GM12878 (cell line): ENCODE data around the gene LOXL3. TPM values are rescaled to one million over a fixed set of nuclear protein-coding genes. Genes with fewer than 3 reads are reported as not detected.
A peak's percentile ranks its signal among the peaks of the same experiment; 100 is the strongest.

Experiments
- ATAC-seq: fragments of 200-7000 bp; cut with Tn5 transposase; 3 replicates; pipeline ENCODE4 v1.9.1; 2020; ENCODE audit warnings: mild to moderate bottlenecking, moderate library complexity
- BruUV-seq: library from RNA; stranded (reverse); fragments of 400-500 nt; replicated peaks from 2 replicates; lab custom pipeline; 2021; lab: Mats Ljungman, UMichigan
- CTCF ChIA-PET: fragments of 300-600 bp; sonication (Branson Sonifier 250); formaldehyde crosslinking; extraction: SDS; loops from one replicate; lab custom pipeline; 2021; ENCODE audit warnings: inconsistent platforms; lab: Yijun Ruan, JAX
- POLR2A ChIA-PET: fragments of 350-600 bp; formaldehyde crosslinking; extraction: SDS; loops from one replicate; lab custom pipeline; 2021; ENCODE audit warnings: inconsistent platforms; lab: Charles Lee
- RAD21 ChIA-PET: fragments of 300-600 bp; sonication (Branson Sonifier 250); formaldehyde crosslinking; loops from one replicate; lab custom pipeline; 2023; ENCODE audit warnings: antibody characterized with exemption; ENCODE audit not compliant: unreplicated experiment; lab: Charles Lee
- SMC1A ChIA-PET: fragments of 300-600 bp; sonication (Branson Sonifier 250); formaldehyde crosslinking; loops from one replicate; lab custom pipeline; 2023; ENCODE audit not compliant: unreplicated experiment, uncharacterized antibody; lab: Charles Lee
- DNase-seq: peaks from one replicate; pipeline ENCODE4 v3.0.0-alpha.2; 2011; ENCODE audit warnings: low read depth, low spot score
- FAIRE-seq: peaks from 3 replicates; lab custom pipeline; 2011; peaks lifted over from hg19 to GRCh38; lab: Jason Lieb, UNC
- H2AFZ ChIP-seq: 2 replicates; pipeline ENCODE4 v1.6.0; 2011; ENCODE audit warnings: low read depth, low read length, control low read depth; ENCODE audit not compliant: control insufficient read depth
- H3K27ac ChIP-seq: 2 replicates; pipeline ENCODE4 v1.5.1; 2011; ENCODE audit warnings: control low read depth; ENCODE audit not compliant: control insufficient read depth, insufficient read depth
- H3K27me3 ChIP-seq, 2 experiments: replicated peaks in 1 of 2; 2 replicates each; pipeline versions ENCODE4 v1.6.0 to v1.6.1; 2011; ENCODE audit warnings: low read length in 1 of 2; ENCODE audit not compliant: control insufficient read depth in 2 of 2, insufficient read depth in 2 of 2
- H3K36me3 ChIP-seq, 2 experiments: 2 replicates each; pipeline ENCODE4 v1.5.1; 2011; ENCODE audit warnings: low read length in 1 of 2; ENCODE audit not compliant: control insufficient read depth in 2 of 2, insufficient read depth in 2 of 2
- H3K4me1 ChIP-seq: 2 replicates; pipeline ENCODE4 v1.6.1; 2011; ENCODE audit warnings: mild to moderate bottlenecking, low read length, moderate library complexity, mixed read lengths; ENCODE audit not compliant: control insufficient read depth, insufficient read depth
- H3K4me2 ChIP-seq: 2 replicates; pipeline ENCODE4 v1.6.0; 2011; ENCODE audit warnings: control low read depth; ENCODE audit not compliant: control insufficient read depth, insufficient read depth
- H3K4me3 ChIP-seq: fragments of 200-600 bp; sonication (generic); 2 replicates; pipeline ENCODE4 v1.5.1; 2016
- H3K79me2 ChIP-seq: 2 replicates; pipeline ENCODE4 v1.6.0; 2011; ENCODE audit warnings: low read length; ENCODE audit not compliant: control insufficient read depth, insufficient read depth
- H3K9ac ChIP-seq: 2 replicates; pipeline ENCODE4 v1.8.0; 2011; ENCODE audit warnings: low read length, control low read depth, mixed read lengths; ENCODE audit not compliant: control insufficient read depth, insufficient read depth
- H3K9me3 ChIP-seq: replicated peaks from 3 replicates; pipeline ENCODE4 v1.5.1; 2011; ENCODE audit warnings: mild to moderate bottlenecking, low read length; ENCODE audit not compliant: control insufficient read depth, insufficient read depth
- H4K20me1 ChIP-seq: 2 replicates; pipeline ENCODE4 v1.6.0; 2011; ENCODE audit not compliant: control insufficient read depth, insufficient read depth
- BMI1 ChIP-seq: fragments of 450-650 bp; IDR thresholded peaks from 2 replicates; pipeline ENCODE4 v1.6.1; 2016; ENCODE audit warnings: mild to moderate bottlenecking, moderate library complexity, borderline replicate concordance
- EP300 ChIP-seq, 2 experiments: fragments of 150-350 bp in 1 of 2; IDR thresholded peaks; 2 replicates each; pipeline ENCODE4 v1.6.1; 2011 to 2012; ENCODE audit warnings: low read depth in 2 of 2, low read length in 2 of 2, borderline replicate concordance in 1 of 2, improper control_type of control experiment in 1 of 2, inconsistent platforms in 1 of 2; ENCODE audit not compliant: control insufficient read depth in 1 of 2
- FOS ChIP-seq: IDR thresholded peaks from 3 replicates; pipeline ENCODE4 v1.6.1; 2011; ENCODE audit warnings: borderline replicate concordance; ENCODE audit not compliant: insufficient read length; ENCODE audit errors: extremely low read depth
- LARP7 ChIP-seq: fragments of 450-650 bp; IDR thresholded peaks from 2 replicates; pipeline ENCODE4 v1.6.1; 2017; ENCODE audit warnings: mild to moderate bottlenecking
- MEF2B ChIP-seq: fragments of 450-650 bp; IDR thresholded peaks from 2 replicates; pipeline ENCODE4 v1.6.1; 2018; ENCODE audit warnings: mild to moderate bottlenecking, moderate library complexity; ENCODE audit not compliant: partially characterized antibody, poor library complexity, severe bottlenecking
- MTA2 ChIP-seq: fragments of 450-650 bp; IDR thresholded peaks from 2 replicates; pipeline ENCODE4 v1.6.1; 2016; ENCODE audit warnings: low read depth, mild to moderate bottlenecking, moderate library complexity
- NR2C2 ChIP-seq: IDR thresholded peaks from 2 replicates; pipeline ENCODE4 v1.6.1; 2011; ENCODE audit warnings: borderline replicate concordance, low read depth; ENCODE audit not compliant: control insufficient read depth, insufficient read length
- RB1 ChIP-seq: fragments of 450-650 bp; formaldehyde crosslinking; IDR thresholded peaks from 2 replicates; pipeline ENCODE4 v1.6.1; 2017; ENCODE audit warnings: mild to moderate bottlenecking, borderline replicate concordance
- USF1 ChIP-seq: IDR thresholded peaks from 2 replicates; pipeline ENCODE4 v1.6.1; 2011; ENCODE audit warnings: borderline replicate concordance, low read depth, mild to moderate bottlenecking, moderate library complexity, mixed read lengths, low read length; ENCODE audit not compliant: insufficient read depth; ENCODE audit errors: extremely low read length
- YBX1 ChIP-seq: fragments of 450-650 bp; IDR thresholded peaks from 2 replicates; pipeline ENCODE4 v1.6.1; 2016; ENCODE audit warnings: antibody characterized with exemption
- ZBTB11 ChIP-seq: fragments of 450-650 bp; formaldehyde crosslinking; IDR thresholded peaks from 2 replicates; pipeline ENCODE4 v1.5.0; 2022; ENCODE audit warnings: mild to moderate bottlenecking, missing genetic modification characterization
- ZBTB40 ChIP-seq: fragments of 450-650 bp; IDR thresholded peaks from 2 replicates; pipeline ENCODE4 v1.6.1; 2016; ENCODE audit warnings: mild to moderate bottlenecking, moderate library complexity, borderline replicate concordance
- WGBS: methylation state at CpG from one replicate; pipeline ENCODE4 v1.1.6; 2016; ENCODE audit warnings: low lambda C conversion rate; ENCODE audit not compliant: insufficient replicate concordance, insufficient coverage; ENCODE audit errors: missing lambda C conversion rate; 5-methylcytosine and 5-hydroxymethylcytosine counted together
- in situ Hi-C: fragments of 300-500 bp; cut with MboI; formaldehyde crosslinking; loops from 9 replicates; pipeline ENCODE4 v1.14.3; 2018; ENCODE audit warnings: mixed read lengths
- intact Hi-C: fragments of 100-400 bp; cut with micrococcal nuclease; formaldehyde crosslinking; loops from one replicate; pipeline ENCODE4 v1.14.2; 2022; ENCODE audit not compliant: unreplicated experiment
- polyA plus RNA-seq, 11 experiments: library from polyadenylated mRNA; depleted of rRNA in 4 of 11; unstranded in 6 of 11; stranded (reverse) in 5 of 11; fragments of >200 nt; fragmentation: Nextera tagmentation in 4 of 11; fragmentation: Illumina TruSeq in 1 of 11; extraction: Ambion mirVana in 4 of 11; extraction: Trizol in 1 of 11; gene quantifications; 1 replicate in 1 of 11; 2 replicates in 10 of 11; pipeline versions ENCODE4 v1.2.1 to v1.2.3, GENCODE V29; 2011 to 2016; ENCODE audit warnings: inconsistent platforms in 2 of 11, missing spikeins in 2 of 11, low read depth in 1 of 11
- total RNA-seq, 4 experiments: library from RNA; depleted of rRNA in 3 of 4; stranded (reverse); fragments of >200 nt in 3 of 4; fragmentation: Illumina TruSeq in 1 of 4; extraction: Trizol in 1 of 4; gene quantifications; 2 replicates each; pipeline versions ENCODE4 v1.2.1 to v1.2.3, GENCODE V29; 2013 to 2021

Gene LOXL3
- total and polyA plus RNA-seq, 10 of the 15 experiments (the other 5 are each of a cell fraction or from before 2014, with no cell fraction given): 6.2 to 40.9 (median 23.3) TPM

DNA sequence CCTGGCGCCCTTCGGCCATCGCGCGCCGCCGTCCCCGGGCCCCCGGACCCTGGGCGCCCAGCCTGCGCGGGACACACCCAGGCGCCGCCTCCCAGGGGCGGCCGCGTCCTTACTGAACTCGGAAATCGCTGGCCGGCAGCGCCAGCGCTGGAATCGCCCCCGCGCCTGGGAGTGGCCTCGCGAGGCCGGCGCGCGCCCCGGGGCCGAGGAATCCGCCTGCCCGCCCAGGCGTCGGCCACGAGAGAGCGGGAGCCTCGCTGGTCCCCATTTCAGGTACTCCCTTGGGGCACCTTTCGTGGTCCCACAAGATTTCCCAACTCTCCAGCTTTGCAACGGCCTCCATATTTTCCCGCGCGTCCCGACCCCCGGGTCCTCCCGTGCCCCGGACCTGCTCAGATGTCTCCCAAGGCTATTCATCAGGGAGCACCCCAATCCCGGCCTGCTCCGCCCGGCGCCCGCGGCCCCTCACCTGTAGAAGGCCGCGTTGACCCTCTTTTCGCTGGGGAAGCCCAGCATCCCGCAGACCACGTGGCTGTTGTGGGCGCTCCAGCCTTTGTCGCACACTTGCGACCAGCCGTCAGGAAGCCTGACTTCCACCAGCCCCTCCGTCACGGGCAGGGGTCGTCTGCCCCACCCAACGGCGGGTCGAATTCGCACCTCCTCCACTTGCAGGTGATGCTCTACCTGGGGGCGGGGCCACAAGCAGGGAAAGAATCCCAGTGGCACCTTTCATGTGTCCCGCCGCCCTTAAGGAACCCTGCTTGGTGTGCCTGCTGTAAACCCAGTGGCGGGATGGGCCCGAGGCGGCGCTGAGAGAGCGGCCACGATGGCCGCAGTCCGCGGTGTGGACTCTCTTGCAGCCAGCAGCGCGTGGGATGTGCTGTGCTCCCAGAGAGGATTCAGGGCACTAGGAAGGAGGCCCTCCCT lies 4.6 kb downstream of the LOXL3 start:
- ChIA-PET SMC1A (interaction anchor here (1.1 to 6.8 kb wide), 8 partner anchors 11 to 42 kb away, joined by 3 to 106 read pairs (median 38); partner anchors contain the start of genes AUP1 and HTRA2), POLR2A (interaction anchor here (1.3 to 17.8 kb wide), 6 partner anchors 10 to 42 kb away, joined by 3 to 441 read pairs (median 6); partner anchors contain the start of genes AUP1, HTRA2 and PCGF1), CTCF (interaction anchor here (0.7 to 14.3 kb wide), 4 partner anchors 10 to 66 kb away, joined by 3 to 115 read pairs (median 52); partner anchors contain the start of genes AUP1, CCDC142, DQX1 and HTRA2), RAD21 (interaction anchor here (0.6 to 8.6 kb wide), 7 partner anchors 19 to 91 kb away, joined by 3 to 96 read pairs (median 24); partner anchors contain the start of genes AUP1, HTRA2 and WBP1)
- ATAC-seq (peak; percentile 57), FAIRE-seq (no peak), DNase-seq (no peak)
- Histone ChIP-seq H3K27me3 (no peaks in the 10 kb centered on the region), H3K4me3 (peak overlapping the region; percentile 95), H4K20me1 (no peaks in the 10 kb centered on the region), H3K27ac (peak overlapping the region; percentile 67), H2AFZ (peak overlapping the region; percentile 71), H3K79me2 (peaks cover 69% of the 10 kb centered on the region), H3K9ac (peak overlapping the region; percentile 82), H3K36me3 (no peaks in the 10 kb centered on the region; a peak in 1 of 4 replicates), H3K9me3 (no peaks in the 10 kb centered on the region), H3K4me2 (peak overlapping the region; percentile 95), H3K4me1 (peaks cover 33% of the 10 kb centered on the region)
- TSS peak; percentile 67 for BruUV-seq
- intact Hi-C loops (no loop called here), in situ Hi-C loops (no loop called here)
- 3% methylated on average over 85 of the region's 85 CpGs for WGBS
- no peak for TF ChIP-seq EP300 (IDR thresholded peaks at IDR 0.05; ENCODE audit: borderline replicate concordance in 1 of 2, control insufficient read depth in 1 of 2, low read depth in 2 of 2, low read length in 2 of 2)
- TF ChIP-seq BMI1: no peak
- TF ChIP-seq RB1: peak; percentile 90; the same call in 1 of the 2 replicates
- TF ChIP-seq ZBTB11 (CRISPR knock-in tag): no peak
- peak; percentile 70 for TF ChIP-seq USF1
- no peak for TF ChIP-seq YBX1
- TF ChIP-seq MTA2: no peak
- peak; percentile 57 for TF ChIP-seq MEF2B
- no peak for TF ChIP-seq ZBTB40
- no peak for TF ChIP-seq FOS
- TF ChIP-seq NR2C2: no peak
- TF ChIP-seq LARP7: peak; percentile 60
